Measurements from ENCODE around the gene RC3H1.

The RC3H1 gene

GRCh38 chr1:174040387-174040786, 18.2 kb upstream of the RC3H1 start:
- no peaks in the 10 kb centered on the region for H3K9me3 Mint-ChIP-seq (ENCODE audit: low read depth)
- no peak overlapping the region for H3K4me3 Mint-ChIP-seq
- no peaks in the 10 kb centered on the region for H3K4me1 Mint-ChIP-seq (ENCODE audit: low read depth)
- H3K36me3 Mint-ChIP-seq = no peaks in the 10 kb centered on the region
- H3K27me3 Mint-ChIP-seq = no peaks in the 10 kb centered on the region
- H3K27ac Mint-ChIP-seq = no peak overlapping the region

GRCh38 chr1:174039027-174039426, 16.9 kb upstream of the RC3H1 start:
- no peak overlapping the region for H3K27ac Mint-ChIP-seq
- H3K4me3 Mint-ChIP-seq = no peak overlapping the region
- H3K9me3 Mint-ChIP-seq (ENCODE audit: low read depth) = no peaks in the 10 kb centered on the region
- H3K27me3 Mint-ChIP-seq = no peaks in the 10 kb centered on the region
- H3K36me3 Mint-ChIP-seq = no peaks in the 10 kb centered on the region
- no peaks in the 10 kb centered on the region for H3K4me1 Mint-ChIP-seq (ENCODE audit: low read depth)

- H3K4me1 Mint-ChIP-seq (ENCODE audit: low read depth) = no peaks in the 10 kb centered on the region
- H3K36me3 Mint-ChIP-seq = no peaks in the 10 kb centered on the region
- H3K4me3 Mint-ChIP-seq = no peak overlapping the region
- H3K27ac Mint-ChIP-seq = no peak overlapping the region
- H3K27me3 Mint-ChIP-seq = no peaks in the 10 kb centered on the region
- H3K9me3 Mint-ChIP-seq (ENCODE audit: low read depth) = no peaks in the 10 kb centered on the region
These were observed 14.6 kb upstream of the RC3H1 start for GRCh38 chr1:174036798-174037197.

GRCh38 chr1:174036204-174036603, 14.0 kb upstream of the RC3H1 start:
- H3K27me3 Mint-ChIP-seq = no peaks in the 10 kb centered on the region
- no peak overlapping the region for H3K4me3 Mint-ChIP-seq

GRCh38 chr1:174032671-174033222, 10.6 kb upstream of the RC3H1 start:
- Mint-ChIP-seq H3K27me3 (no peaks in the 10 kb centered on the region), H3K36me3 (no peaks in the 10 kb centered on the region), H3K4me1 (ENCODE audit: low read depth) (no peaks in the 10 kb centered on the region), H3K9me3 (ENCODE audit: low read depth) (no peaks in the 10 kb centered on the region), H3K27ac (no peak overlapping the region), H3K4me3 (no peak overlapping the region)

More at GRCh38 chr1:174036204-174036603, 14.0 kb upstream of the RC3H1 start:
- no peak overlapping the region for H3K27ac Mint-ChIP-seq
- no peaks in the 10 kb centered on the region for H3K9me3 Mint-ChIP-seq (ENCODE audit: low read depth)
- no peaks in the 10 kb centered on the region for H3K36me3 Mint-ChIP-seq
- no peaks in the 10 kb centered on the region for H3K4me1 Mint-ChIP-seq (ENCODE audit: low read depth)

GRCh38 chr1:174031099-174031498, 8.9 kb upstream of the RC3H1 start:
- Mint-ChIP-seq H3K27ac (no peak overlapping the region), H3K9me3 (ENCODE audit: low read depth) (no peaks in the 10 kb centered on the region), H3K27me3 (no peaks in the 10 kb centered on the region), H3K4me3 (no peak overlapping the region), H3K4me1 (ENCODE audit: low read depth) (no peaks in the 10 kb centered on the region), H3K36me3 (no peaks in the 10 kb centered on the region)

GRCh38 chr1:174028495-174028894, 6.3 kb upstream of the RC3H1 start:
- Mint-ChIP-seq H3K36me3 (no peaks in the 10 kb centered on the region), H3K4me3 (no peak overlapping the region), H3K4me1 (ENCODE audit: low read depth) (peaks cover 4% of the 10 kb centered on the region), H3K9me3 (ENCODE audit: low read depth) (no peaks in the 10 kb centered on the region), H3K27me3 (no peaks in the 10 kb centered on the region), H3K27ac (no peak overlapping the region)

GRCh38 chr1:174023440-174023839, 1.3 kb upstream of the RC3H1 start:
- Mint-ChIP-seq H3K27me3 (no peaks in the 10 kb centered on the region), H3K27ac (peak overlapping the region; percentile 99), H3K9me3 (ENCODE audit: low read depth) (no peaks in the 10 kb centered on the region), H3K36me3 (no peaks in the 10 kb centered on the region), H3K4me3 (peak overlapping the region; percentile 99), H3K4me1 (ENCODE audit: low read depth) (peaks cover 38% of the 10 kb centered on the region)

- Mint-ChIP-seq H3K9me3 (ENCODE audit: low read depth) (no peaks in the 10 kb centered on the region), H3K27ac (peak overlapping the region; percentile 99), H3K4me1 (ENCODE audit: low read depth) (peaks cover 43% of the 10 kb centered on the region), H3K36me3 (no peaks in the 10 kb centered on the region), H3K27me3 (no peaks in the 10 kb centered on the region), H3K4me3 (peak overlapping the region; percentile 99)
These were observed 770 bp upstream of the RC3H1 start for GRCh38 chr1:174022976-174023277.

- Mint-ChIP-seq H3K4me1 (ENCODE audit: low read depth) (peaks cover 55% of the 10 kb centered on the region), H3K4me3 (peak overlapping the region; percentile 98), H3K27ac (peak overlapping the region; percentile 94), H3K27me3 (no peaks in the 10 kb centered on the region), H3K36me3 (no peaks in the 10 kb centered on the region), H3K9me3 (ENCODE audit: low read depth) (no peaks in the 10 kb centered on the region)
These were observed 522 bp downstream of the RC3H1 start for GRCh38 chr1:174021591-174022079.

- no peaks in the 10 kb centered on the region for H3K9me3 Mint-ChIP-seq (ENCODE audit: low read depth)
- peaks cover 69% of the 10 kb centered on the region for H3K4me1 Mint-ChIP-seq (ENCODE audit: low read depth)
- H3K27me3 Mint-ChIP-seq = no peaks in the 10 kb centered on the region
- peak overlapping the region; percentile 35 for H3K4me3 Mint-ChIP-seq
- no peak overlapping the region for H3K27ac Mint-ChIP-seq
- peaks cover 2% of the 10 kb centered on the region for H3K36me3 Mint-ChIP-seq
These were observed 3.6 kb downstream of the RC3H1 start for GRCh38 chr1:174018565-174018964.

- Mint-ChIP-seq H3K27ac (no peak overlapping the region), H3K27me3 (no peaks in the 10 kb centered on the region), H3K4me3 (peak overlapping the region; percentile 17), H3K9me3 (ENCODE audit: low read depth) (no peaks in the 10 kb centered on the region), H3K4me1 (ENCODE audit: low read depth) (peaks cover 63% of the 10 kb centered on the region), H3K36me3 (peaks cover 4% of the 10 kb centered on the region)
These were observed 4.8 kb downstream of the RC3H1 start for GRCh38 chr1:174017231-174017970.

- Mint-ChIP-seq H3K27ac (peak overlapping the region; percentile 4), H3K27me3 (no peaks in the 10 kb centered on the region), H3K4me1 (ENCODE audit: low read depth) (peaks cover 72% of the 10 kb centered on the region), H3K4me3 (no peak overlapping the region), H3K9me3 (ENCODE audit: low read depth) (no peaks in the 10 kb centered on the region), H3K36me3 (peaks cover 11% of the 10 kb centered on the region)
These were observed 8.2 kb downstream of the RC3H1 start for GRCh38 chr1:174013864-174014418.

GRCh38 chr1:174008979-174009378, 13.2 kb downstream of the RC3H1 start:
- Mint-ChIP-seq H3K27ac (no peak overlapping the region), H3K4me3 (no peak overlapping the region), H3K4me1 (ENCODE audit: low read depth) (peaks cover 63% of the 10 kb centered on the region), H3K9me3 (ENCODE audit: low read depth) (no peaks in the 10 kb centered on the region), H3K27me3 (no peaks in the 10 kb centered on the region), H3K36me3 (peaks cover 10% of the 10 kb centered on the region)

GRCh38 chr1:174008269-174008668, 13.9 kb downstream of the RC3H1 start:
- H3K27ac Mint-ChIP-seq = no peak overlapping the region
- H3K9me3 Mint-ChIP-seq (ENCODE audit: low read depth) = no peaks in the 10 kb centered on the region
- no peak overlapping the region for H3K4me3 Mint-ChIP-seq
- no peaks in the 10 kb centered on the region for H3K27me3 Mint-ChIP-seq
- peaks cover 61% of the 10 kb centered on the region for H3K4me1 Mint-ChIP-seq (ENCODE audit: low read depth)
- H3K36me3 Mint-ChIP-seq = peaks cover 12% of the 10 kb centered on the region

Data from activated naive CD8-positive, alpha-beta T cell (primary cell).